Measurements from ENCODE around the gene MSANTD3.
"Not testable (repeated sequence)": the region's sequence is repeated elsewhere in the genome, so short reads cannot be mapped to it uniquely, and the experiment has no call there.

Gene MSANTD3

GRCh38 chr9:100430286-100430940 lies 3.5 kb downstream of the MSANTD3 start:
- DNase-seq, result no peak

- no peak for DNase-seq
Observed at GRCh38 chr9:100431886-100432285, 4.9 kb downstream of the MSANTD3 start.

GRCh38 chr9:100432736-100433135 lies 5.8 kb downstream of the MSANTD3 start:
- DNase-seq, result no peak

DNA sequence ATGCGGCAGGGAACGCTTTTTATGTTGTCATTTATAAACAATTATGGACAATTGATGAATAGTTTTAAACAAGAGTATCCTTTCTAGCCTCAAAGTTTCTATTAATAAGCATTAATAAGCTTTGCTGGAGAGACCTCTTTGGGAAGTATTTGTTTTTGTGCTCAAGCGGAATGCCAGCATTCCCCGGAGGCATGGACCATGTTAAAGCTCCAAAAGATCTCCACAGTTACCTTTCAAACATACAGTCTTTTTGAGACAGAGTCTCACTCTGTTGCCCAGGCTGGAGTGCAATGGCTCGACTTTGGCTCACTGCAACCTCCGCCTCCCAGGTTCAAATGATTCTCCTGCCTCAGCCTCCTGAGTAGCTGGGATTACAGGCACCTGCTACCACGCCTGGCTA lies 9.6 kb downstream of the MSANTD3 start:
- DNase-seq, result no peak

- peak; percentile 3 to 55 (median 33) for DNase-seq
Observed at GRCh38 chr9:100437860-100438805, 11.2 kb downstream of the MSANTD3 start.

- DNase-seq, result no peak
Observed at GRCh38 chr9:100440071-100440470, 13.1 kb downstream of the MSANTD3 start.

DNA sequence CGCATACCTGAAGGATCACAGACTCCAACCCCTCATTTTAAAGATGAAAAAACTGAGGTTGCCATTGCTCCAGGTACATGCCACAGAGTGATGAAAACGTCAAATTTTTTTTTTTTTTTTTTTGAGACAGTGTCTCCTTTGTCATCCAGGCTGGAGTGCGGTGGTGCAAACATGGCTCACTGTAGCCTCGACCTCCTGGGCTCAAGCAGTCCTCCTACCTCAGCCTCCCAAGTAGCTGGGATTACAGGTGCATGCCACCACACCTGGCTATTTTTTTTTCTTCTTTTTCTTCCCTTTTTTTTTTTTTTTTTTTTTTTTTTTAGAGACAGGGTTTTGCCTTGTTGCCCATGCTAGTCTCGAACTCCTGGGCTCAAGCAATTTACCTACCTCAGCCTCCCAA lies 13.5 kb downstream of the MSANTD3 start:
- not testable (repeated sequence) for DNase-seq

DNA sequence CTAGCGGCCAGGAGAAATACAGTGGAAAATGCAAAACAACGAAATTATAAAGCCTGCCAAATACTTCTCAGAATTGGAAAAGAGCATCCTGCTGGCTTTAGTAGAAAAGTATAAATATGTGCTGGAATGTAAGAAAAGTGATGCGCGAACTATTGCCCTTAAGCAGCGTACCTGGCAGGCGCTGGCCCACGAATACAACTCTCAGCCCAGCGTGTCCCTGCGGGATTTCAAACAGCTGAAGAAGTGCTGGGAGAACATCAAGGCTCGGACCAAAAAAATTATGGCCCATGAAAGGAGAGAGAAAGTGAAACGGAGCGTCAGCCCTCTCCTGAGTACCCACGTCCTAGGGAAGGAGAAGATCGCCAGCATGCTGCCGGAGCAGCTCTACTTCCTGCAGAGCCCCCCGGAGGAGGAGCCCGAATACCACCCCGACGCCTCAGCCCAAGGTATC lies 15.0 kb downstream of the MSANTD3 start:
- no peak for DNase-seq

- no peak for DNase-seq
Observed at GRCh38 chr9:100443781-100444768, 17.1 kb downstream of the MSANTD3 start.

DNA sequence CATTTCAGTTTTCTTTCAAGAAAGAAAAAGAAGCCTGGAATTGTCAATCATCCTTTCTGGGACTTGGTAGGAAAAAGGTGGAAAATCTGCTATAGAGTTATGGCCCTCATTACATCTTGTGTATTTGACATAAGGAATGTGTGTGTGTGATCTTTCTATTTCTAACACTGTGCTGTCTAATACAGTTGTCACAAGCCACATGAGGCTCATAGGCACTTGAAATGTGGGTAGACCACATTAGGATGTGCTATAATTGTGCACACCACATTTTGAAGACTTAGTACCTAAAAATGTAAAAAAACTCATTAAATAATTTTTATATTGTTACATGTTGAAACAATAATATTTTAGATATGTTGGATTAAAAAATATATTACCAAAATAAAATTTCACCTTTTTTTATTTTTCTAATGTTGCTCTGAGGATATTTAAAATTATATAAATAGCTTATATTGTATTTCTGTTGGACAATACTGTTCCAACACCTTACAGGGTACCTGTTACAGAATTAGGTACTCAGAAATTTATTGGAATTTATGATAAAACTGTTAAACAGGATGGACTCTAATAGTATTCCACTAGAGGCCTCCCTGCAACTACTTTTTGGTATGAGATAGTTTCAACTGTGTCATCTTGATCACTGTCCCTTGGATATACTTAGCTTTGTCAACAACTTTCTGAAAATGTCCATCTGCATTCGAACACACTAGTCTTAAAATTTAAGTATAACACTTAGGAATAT lies 18.4 kb downstream of the MSANTD3 start:
- DNase-seq, result no peak

DNA sequence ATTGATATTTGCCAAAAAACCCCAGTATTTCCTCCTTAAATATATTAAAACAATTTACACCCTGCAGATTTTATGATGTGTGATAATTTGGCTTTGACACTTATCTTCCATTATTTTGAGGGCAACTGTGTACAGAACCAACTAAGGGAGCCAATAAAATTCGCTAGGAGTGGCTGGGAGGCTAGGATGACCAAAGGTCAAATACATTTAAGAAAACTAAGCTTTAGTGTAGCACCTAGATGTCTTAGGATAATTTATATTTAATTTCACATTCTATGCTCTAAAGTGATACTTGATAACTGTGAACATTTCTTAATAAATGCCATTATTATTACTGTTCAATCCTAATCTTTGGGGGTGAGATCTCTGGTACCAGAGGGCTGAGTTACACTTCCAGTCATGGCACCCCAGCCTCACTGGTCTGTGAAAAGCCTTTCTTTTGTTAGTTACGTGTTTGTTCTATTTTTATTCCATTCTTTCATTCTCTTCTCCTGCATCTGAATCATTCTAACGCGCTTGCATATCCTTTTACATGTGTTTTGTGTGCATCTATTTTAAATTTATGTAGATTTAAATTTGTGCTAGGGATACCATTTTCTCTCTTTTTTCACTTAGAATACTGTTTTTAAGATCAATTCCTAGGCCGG lies 19.1 kb downstream of the MSANTD3 start:
- DNase-seq, result no peak

DNA sequence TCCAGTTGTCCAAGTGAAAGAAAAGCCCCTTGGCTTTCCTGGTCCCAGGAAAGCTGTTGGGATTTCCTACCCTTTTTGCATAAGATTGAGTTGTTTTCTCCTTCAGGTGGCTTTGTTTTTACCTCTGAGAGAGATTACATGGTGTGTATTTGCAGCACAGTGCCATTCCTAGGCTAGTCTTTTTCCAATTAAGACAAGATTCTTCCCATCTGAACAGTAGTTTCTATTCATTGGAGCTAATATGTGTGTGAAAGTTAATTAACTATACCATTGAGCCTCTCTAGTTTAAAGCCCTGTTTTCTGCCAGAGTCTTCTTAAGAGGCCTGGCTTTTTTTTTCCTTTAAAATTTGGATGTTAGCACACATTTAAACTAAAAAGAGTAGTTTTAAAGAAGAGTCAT lies 20.1 kb downstream of the MSANTD3 start:
- DNase-seq, result no peak

DNA sequence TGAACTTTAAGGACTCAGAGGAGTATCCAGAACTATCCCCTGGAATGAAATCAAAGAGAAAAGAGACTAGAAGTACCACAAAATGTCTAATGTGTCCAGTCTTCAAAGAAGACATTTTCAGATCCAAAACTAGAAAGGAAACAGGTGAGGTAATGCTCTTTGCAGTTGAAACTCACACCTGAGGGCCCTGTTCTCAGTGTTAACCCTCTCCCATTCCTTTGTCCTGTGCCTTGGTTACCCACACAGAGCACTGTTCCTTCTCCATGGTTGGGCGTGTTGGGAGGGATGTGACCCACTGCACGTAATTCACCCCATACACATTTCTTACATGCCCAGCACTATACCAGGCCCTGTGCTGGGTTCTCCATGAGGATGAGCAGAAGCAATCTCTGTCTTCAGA lies 21.3 kb downstream of the MSANTD3 start:
- DNase-seq, result no peak

GRCh38 chr9:100449420-100449819 lies 22.5 kb downstream of the MSANTD3 start:
- DNase-seq, result no peak

- DNase-seq, result no peak
Observed at GRCh38 chr9:100452894-100453293, 26.0 kb downstream of the MSANTD3 start.

GRCh38 chr9:100455470-100455869 lies 28.5 kb downstream of the MSANTD3 start:
- no peak for DNase-seq

GRCh38 chr9:100457517-100457916 lies 30.6 kb downstream of the MSANTD3 start:
- DNase-seq, result no peak

GRCh38 chr9:100459963-100460362 lies 33.0 kb downstream of the MSANTD3 start:
- DNase-seq, result no peak

GRCh38 chr9:100465274-100465673 lies 38.3 kb downstream of the MSANTD3 start:
- DNase-seq, result no peak

GRCh38 chr9:100465761-100466160 lies 38.8 kb downstream of the MSANTD3 start:
- no peak for DNase-seq

GRCh38 chr9:100466171-100466828 lies 39.4 kb downstream of the MSANTD3 start:
- DNase-seq, result no peak

Measured in activated CD4-positive, CD25-positive, alpha-beta regulatory T cell (primary cell).